ENCODE data around the gene TWSG1. TPM values are rescaled to one million over a fixed set of nuclear protein-coding genes. Genes with fewer than 3 reads are reported as not detected.
"Not testable (repeated sequence)": the region's sequence is repeated elsewhere in the genome, so short reads cannot be mapped to it uniquely, and the experiment has no call there.

Gene TWSG1
- total RNA-seq, 1 donor from 2014 or later = 50.1 TPM

DNA sequence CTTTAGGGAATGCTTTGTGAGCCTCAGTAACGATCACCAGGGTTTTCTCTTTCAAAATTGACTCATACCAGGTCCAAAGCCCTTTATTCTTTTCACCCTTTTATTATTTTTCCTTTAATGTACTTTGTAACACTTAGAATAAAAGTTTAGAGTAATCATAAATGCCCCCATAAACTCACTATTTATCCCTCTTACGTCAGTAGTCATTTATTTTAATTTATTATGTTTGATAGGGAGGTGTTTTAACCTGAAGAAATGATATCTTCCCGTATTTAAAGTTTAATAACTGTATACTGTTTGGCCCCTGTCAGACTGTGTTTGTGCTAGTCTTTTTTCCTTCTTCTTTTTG lies 1.1 kb downstream of the TWSG1 start:
- no peak for DNase-seq

GRCh38 chr18:9336827-9337226 lies 2.3 kb downstream of the TWSG1 start:
- DNase-seq = no peak

DNA sequence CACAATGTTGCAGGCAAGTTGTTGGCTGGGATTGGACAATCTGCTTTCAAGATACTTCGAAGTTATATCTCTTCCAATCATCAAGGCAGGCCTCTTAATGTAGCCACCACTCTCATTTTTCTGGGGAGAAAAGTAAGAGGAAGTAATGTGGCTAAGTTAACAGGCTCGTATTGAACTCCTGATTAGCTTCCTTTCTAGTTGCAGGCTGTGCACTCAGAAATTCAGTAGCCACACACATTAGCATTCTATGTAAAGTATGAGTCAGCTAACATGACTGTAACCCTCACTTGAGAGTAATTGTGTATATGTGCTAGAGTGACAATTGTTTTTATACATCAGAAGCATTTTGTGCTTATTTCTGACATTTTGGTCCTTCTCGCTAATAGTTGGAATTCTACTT lies 3.3 kb downstream of the TWSG1 start:
- DNase-seq = no peak

- no peak for DNase-seq
These were observed 5.9 kb downstream of the TWSG1 start for GRCh38 chr18:9340472-9340871.

- no peak for DNase-seq
These were observed 9.0 kb downstream of the TWSG1 start for GRCh38 chr18:9343577-9343976.

DNA sequence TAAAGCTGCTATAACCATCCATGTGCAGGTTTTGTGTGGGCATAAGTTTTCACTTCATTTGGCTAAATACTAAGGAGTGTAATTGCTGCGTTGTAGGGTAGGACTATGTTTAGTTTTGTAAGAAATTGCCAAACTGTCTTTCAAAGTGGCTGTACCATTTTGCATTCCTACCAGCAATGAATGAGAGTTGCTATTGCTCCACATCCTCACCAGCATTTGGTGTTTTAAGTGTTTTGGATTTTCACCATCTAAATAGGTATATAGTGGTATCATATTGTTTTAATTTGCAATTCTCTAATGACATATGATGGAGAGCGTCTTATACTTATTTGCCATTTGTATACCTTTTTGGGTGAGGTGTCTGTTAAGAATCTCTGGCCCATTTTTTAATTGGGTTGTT lies 12.2 kb downstream of the TWSG1 start:
- DNase-seq = no peak

GRCh38 chr18:9348079-9348671 lies 13.6 kb downstream of the TWSG1 start:
- no peak for DNase-seq

GRCh38 chr18:9348766-9349165 lies 14.2 kb downstream of the TWSG1 start:
- DNase-seq = no peak

DNA sequence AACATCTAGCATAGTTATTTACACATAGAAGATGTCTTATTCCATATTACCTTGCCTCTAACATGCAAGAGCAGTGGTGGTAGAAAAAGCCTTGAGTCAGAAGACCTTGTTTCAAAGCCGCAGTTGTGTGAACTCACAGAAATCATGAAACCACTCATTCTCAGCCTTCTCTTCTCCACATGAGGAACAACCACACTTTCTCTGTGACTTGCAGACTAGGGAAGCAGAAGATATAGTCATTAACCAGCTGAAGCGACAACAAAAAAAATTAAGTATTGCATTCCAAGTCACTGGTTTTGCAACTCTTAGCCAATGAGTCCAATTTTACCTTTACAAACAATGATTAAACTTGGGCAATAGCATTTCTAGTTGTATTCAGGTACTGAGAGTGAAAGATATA lies 19.0 kb downstream of the TWSG1 start:
- no peak for DNase-seq

- DNase-seq = no peak
These were observed 19.7 kb downstream of the TWSG1 start for GRCh38 chr18:9354256-9354655.

DNA sequence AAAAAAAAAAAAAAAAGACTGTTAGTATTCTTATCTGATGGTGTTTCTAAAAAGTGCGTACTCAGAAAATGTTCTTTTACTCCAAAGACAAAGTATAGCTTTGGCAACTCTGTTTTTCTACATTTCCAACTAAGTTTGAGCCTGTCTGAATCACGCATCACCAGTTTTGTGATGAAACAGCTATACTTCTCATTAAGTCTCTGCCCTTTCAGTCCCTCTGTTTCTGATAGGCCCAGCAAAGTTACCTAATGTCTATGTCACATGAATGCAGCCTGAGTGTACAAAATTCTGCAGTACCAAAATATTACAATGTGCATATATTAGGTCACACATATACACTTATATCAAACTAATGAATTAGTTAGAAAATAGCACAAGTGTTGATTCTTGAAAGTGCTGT lies 22.4 kb downstream of the TWSG1 start:
- no peak for DNase-seq

GRCh38 chr18:9359796-9360195 lies 25.2 kb downstream of the TWSG1 start:
- no peak for DNase-seq

GRCh38 chr18:9361191-9361590 lies 26.6 kb downstream of the TWSG1 start:
- DNase-seq = no peak

- DNase-seq = no peak
These were observed 28.3 kb downstream of the TWSG1 start for GRCh38 chr18:9362869-9363268.

- DNase-seq = no peak
These were observed 29.7 kb downstream of the TWSG1 start for GRCh38 chr18:9364242-9364641.

DNA sequence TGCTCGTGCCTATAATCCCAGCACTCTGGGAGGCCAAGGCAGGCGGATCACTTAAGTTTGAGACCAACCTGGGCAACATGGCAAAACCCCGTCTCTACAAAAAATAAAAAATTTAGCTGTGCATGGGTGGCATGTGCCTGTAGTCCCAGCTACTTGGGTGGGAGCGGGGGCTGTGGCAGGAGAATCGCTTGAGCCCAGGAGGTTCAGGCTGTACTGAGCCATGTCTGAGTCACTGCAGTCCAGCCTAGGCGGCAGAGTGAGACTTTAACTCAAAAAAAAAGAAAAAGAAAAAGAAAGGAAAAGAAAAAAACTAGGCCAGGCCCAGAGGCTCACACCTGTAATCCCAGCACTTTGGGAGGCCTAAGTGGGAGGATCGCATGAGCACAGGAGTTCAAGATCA lies 30.8 kb downstream of the TWSG1 start:
- DNase-seq = no peak

DNA sequence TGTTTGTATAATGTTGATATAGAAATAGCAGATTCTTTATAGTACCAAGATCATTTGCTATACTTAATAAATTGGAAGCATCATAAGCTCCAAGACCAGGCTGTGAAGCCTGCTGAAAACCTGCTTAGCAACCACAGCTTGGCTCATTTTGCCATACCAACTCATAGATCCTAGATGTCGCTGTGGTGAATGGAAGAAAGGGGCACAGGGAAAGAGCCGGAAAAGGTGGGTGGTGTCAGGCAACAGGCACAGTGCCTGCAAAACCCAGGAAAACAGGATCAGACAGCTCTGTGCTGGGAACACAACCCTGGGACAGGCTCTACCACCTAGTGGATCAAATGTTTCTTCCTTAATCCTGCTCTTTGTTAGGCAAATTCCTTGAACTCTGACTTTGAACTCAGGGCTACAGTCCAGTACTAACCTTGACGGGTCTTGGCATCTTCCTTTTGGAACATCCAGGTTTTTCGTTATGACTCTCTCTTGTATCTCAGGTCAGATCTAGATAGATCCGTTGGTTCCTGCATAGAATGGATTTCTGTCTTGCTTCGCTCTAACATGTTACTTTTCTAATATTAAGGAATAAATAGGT lies 31.6 kb downstream of the TWSG1 start:
- DNase-seq = peak; percentile 25

DNA sequence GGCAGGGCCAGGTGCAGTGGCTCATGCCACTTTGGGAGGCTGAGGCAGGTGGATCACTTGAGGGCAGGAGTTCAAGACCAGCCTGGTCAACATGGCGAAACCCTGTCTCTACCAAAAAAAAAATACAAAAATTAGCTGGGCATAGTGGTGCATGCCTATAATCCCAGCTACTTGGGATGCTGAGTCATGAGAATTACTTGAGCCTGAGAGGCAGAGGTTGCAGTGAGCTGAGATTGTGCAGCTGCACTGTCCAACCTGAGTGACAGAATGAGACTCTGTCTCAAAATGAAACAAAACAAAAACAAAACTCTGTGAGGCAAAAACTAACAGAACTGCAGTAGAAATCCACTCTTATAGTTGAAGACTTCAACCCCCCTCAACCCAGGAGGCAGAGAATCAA lies 38.7 kb downstream of the TWSG1 start:
- DNase-seq = not testable (repeated sequence)

- DNase-seq = no peak
These were observed 44.5 kb downstream of the TWSG1 start for GRCh38 chr18:9379118-9379517.

- DNase-seq = peak; percentile 57
These were observed 45.5 kb downstream of the TWSG1 start for GRCh38 chr18:9380101-9380500.

GRCh38 chr18:9380621-9381395 lies 46.2 kb downstream of the TWSG1 start:
- DNase-seq = peak; percentile 59

- DNase-seq = no peak
These were observed 52.3 kb downstream of the TWSG1 start for GRCh38 chr18:9386879-9387278.

GRCh38 chr18:9387891-9388290 lies 53.3 kb downstream of the TWSG1 start:
- no peak for DNase-seq

DNA sequence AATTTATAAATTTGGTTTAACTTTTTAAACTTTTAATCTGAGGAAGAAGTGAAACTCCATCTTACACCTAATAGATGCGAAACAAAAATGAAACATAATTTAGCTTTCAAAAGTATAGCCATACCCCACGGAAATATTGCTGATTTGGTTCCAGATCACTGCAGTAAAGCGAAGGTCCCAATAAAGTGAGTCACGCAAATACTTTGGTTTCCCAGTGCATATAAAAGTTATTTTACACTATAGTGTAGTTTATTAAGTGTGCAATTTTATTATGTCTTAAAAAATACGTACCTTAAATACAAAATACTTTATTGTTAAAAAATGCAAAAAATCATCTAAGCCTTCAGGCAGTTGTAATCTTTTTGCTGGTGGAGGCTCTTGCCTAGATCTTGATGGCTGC lies 55.1 kb downstream of the TWSG1 start:
- DNase-seq = no peak
